ES-I3 (cell line): ENCODE results near the gene RPL3.

ENCODE experiments used
- H3K36me3 ChIP-seq: 2 replicates; pipeline ENCODE4 v1.6.1; 2013; ENCODE audit warnings: mild to moderate bottlenecking, low read length, control low read depth, moderate library complexity; ENCODE audit not compliant: insufficient read depth
- H3K4me1 ChIP-seq: 2 replicates; pipeline ENCODE4 v1.6.1; 2013; ENCODE audit warnings: mild to moderate bottlenecking, control low read depth, low read length; ENCODE audit not compliant: insufficient read depth
- H3K9ac ChIP-seq: 2 replicates; pipeline ENCODE4 v1.6.1; 2013; ENCODE audit warnings: low read depth, mild to moderate bottlenecking, low read length, moderate library complexity
- H3K9me3 ChIP-seq: 2 replicates; pipeline ENCODE4 v1.6.1; 2013; ENCODE audit warnings: mild to moderate bottlenecking, low read length, moderate library complexity; ENCODE audit not compliant: control insufficient read depth, insufficient read depth

The RPL3 gene

GRCh38 chr22:39303358-39303757 is 16.1 kb downstream of the RPL3 start:
- no peak overlapping the region for H3K9ac ChIP-seq
- no peaks in the 10 kb centered on the region for H3K9me3 ChIP-seq
- H3K4me1 ChIP-seq: peaks cover 18% of the 10 kb centered on the region
- no peaks in the 10 kb centered on the region for H3K36me3 ChIP-seq

DNA sequence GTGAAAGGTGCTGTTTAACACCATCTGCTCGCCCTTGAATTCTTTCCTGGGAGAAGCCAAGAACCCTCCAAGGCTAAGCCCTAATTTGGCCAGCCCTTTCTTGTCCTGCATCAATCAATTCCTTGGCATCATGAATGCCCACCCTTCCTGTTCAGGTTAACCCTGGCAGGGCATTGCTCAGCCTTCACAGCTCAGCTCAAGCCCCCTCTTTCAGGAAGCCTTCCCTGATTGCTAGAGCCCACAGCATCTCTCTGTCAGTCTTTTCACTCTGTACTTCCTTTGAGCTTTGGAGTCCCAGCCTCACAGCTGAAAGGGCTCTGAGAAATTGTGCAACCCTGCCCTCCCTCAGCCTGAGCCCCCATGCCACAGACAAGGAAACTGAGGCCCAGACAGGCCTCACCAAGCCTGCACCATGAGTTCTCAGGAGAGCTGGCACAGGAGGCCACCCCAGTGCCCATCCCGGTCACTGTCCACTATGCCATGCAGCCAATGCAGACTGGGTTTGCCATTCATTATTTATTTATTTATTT is 16.9 kb downstream of the RPL3 start:
- H3K9me3 ChIP-seq: no peaks in the 10 kb centered on the region
- peaks cover 24% of the 10 kb centered on the region; the same call in 1 of the 2 replicates for H3K4me1 ChIP-seq
- H3K36me3 ChIP-seq: no peaks in the 10 kb centered on the region
- H3K9ac ChIP-seq: no peak overlapping the region

- H3K9me3 ChIP-seq: no peaks in the 10 kb centered on the region
- no peak overlapping the region for H3K9ac ChIP-seq
- H3K36me3 ChIP-seq: no peaks in the 10 kb centered on the region
- H3K4me1 ChIP-seq: peaks cover 24% of the 10 kb centered on the region; the same call in 1 of the 2 replicates
Measured at GRCh38 chr22:39301926-39302325, 17.5 kb downstream of the RPL3 start.

DNA sequence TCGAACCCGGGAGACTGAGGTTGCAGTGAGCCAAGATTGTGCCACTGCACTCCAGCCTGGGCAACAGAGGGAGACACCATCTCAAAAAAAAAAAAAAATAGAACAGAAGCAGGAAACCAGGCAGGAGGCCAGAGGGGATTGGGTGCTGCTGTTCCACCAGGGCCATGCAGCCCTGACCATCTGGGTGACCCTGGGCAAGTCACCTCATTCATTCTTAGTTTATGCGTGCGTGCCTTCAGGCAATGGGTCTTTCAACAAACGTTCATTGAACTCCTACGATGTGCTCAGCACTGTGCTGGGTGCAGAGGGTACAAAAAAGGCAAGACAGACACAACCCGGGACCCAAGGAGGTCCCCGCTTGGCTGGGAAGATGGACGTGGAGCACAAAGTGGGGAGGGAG is 18.3 kb downstream of the RPL3 start:
- no peak overlapping the region for H3K9ac ChIP-seq
- no peaks in the 10 kb centered on the region for H3K9me3 ChIP-seq
- H3K4me1 ChIP-seq: peaks cover 20% of the 10 kb centered on the region; the same call in 1 of the 2 replicates
- no peaks in the 10 kb centered on the region for H3K36me3 ChIP-seq

DNA sequence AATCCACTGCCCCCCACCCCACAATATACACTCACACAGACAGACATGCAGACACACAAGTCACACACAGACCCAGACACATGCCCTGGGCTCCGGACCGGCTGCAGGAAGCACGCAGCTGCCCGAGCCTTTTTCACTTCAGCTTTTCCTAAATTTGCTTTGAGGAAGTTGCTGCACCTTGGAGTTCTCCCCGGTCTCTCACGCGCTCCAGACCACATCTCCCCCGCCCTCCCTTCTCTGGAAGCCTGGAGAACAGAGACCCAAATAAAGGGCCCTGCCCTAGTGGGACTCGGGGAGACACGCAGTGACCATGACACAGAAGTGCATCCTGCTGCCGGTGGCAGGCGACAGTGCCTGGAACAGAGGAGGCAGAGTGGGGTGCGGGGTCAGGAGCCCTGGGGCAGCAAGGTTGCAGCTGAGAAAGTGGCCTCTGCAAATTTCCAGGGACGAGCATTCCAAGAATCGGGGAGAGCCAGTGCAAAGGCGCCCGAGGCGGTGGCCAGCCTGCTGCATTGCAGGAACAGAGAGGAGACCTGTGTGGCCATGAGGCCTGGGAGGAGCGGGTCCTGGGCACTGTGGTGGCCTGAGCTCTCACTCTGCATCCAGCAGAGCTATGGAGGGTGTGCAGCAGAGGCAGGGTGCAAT is 19.1 kb downstream of the RPL3 start:
- H3K4me1 ChIP-seq: peaks cover 20% of the 10 kb centered on the region; the same call in 1 of the 2 replicates
- no peaks in the 10 kb centered on the region for H3K36me3 ChIP-seq
- H3K9me3 ChIP-seq: no peaks in the 10 kb centered on the region
- H3K9ac ChIP-seq: no peak overlapping the region

DNA sequence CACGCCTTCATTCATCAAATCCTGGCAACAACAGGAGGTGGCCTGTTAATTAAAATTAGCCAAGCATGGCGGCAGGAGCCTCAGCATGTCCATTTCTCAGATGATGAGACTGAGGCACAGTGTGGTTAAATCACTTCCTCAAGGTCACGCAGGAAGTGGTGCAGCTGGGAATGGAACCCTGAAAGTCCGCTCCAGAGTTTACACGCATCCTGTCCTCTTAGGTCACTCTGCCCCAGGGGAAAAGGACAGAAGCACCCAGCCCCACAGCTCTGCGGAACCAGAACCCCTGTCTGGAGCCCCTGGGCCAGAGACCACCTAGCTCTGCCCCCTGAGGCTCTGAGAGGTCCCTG is 19.6 kb downstream of the RPL3 start:
- Histone ChIP-seq H3K4me1 (peaks cover 20% of the 10 kb centered on the region; the same call in 1 of the 2 replicates), H3K36me3 (no peaks in the 10 kb centered on the region), H3K9ac (no peak overlapping the region), H3K9me3 (no peaks in the 10 kb centered on the region)

DNA sequence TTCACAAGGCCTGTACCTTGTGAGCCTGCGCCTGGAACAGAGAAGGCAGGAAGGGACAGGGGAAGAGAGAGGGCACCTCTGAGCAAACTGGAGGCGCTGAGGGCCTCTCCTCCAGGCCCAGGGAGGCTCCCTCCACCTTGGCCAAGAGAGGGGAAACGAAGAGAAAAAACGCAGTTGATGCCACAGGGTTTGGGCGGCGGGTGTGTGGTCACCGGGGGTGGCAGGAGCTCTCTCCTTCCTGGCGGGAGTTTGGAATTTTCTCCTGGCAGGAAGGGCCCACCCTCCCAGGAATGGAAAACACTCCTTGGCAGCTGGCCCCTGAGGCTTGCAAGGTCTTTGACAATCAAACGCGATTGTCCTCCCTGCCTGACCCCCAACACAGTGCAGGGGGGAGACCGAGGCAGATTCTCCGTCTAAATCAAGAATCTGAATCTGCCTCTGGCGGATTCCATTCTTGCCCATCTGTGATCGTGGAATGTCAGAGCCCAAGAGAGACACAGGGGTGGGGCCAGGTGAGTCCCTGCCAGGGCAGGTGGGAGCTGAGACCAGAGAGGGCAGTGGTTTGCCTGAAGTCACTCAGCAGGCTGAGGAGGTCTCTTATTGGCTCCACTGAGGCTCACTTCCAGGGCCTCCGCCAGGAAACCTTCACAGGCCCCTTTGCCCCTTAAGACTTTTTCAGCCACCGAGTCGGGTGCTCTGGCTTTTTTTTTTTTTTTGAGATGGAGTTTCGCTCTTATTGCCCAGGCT is 21.0 kb downstream of the RPL3 start:
- Histone ChIP-seq H3K36me3 (no peaks in the 10 kb centered on the region), H3K9me3 (no peaks in the 10 kb centered on the region), H3K4me1 (peaks cover 20% of the 10 kb centered on the region; the same call in 1 of the 2 replicates), H3K9ac (no peak overlapping the region)

DNA sequence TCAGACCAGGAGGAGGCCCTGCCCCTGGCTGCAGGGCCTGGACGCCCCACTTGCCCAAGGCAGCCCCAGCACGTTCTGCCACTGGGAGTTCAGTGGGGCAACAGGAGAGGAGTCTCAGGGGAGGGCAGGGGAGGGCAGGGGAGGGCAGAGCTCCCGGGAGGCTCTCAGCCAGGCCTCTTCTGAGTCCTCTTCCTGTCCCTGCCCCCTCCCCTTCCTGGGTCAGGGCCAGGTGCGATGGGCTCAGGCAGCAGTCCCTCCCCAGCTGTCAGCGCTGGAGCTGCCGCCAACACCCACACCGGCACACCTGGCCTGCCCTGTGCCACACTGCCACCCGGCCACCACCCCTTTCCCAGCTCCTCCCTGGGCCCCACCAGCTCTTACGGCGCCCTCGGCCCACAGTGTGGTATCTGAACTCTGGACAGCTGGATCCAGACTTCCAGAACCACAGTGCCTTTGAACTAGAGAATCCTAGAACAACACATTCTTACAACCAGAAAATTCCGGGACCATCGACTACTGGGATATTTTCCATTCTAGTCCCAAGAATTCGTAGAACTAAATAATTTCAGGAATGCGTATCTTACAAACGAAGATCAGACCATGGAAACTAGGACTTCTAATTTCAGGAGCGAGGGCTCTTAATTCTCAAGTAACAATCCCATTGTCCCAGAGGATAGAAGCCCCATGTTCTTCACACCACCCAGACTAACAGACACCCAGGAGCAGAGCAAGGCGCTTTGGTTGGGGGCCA is 21.8 kb downstream of the RPL3 start:
- no peaks in the 10 kb centered on the region for H3K9me3 ChIP-seq
- peaks cover 20% of the 10 kb centered on the region; the same call in 1 of the 2 replicates for H3K4me1 ChIP-seq
- no peaks in the 10 kb centered on the region for H3K36me3 ChIP-seq
- H3K9ac ChIP-seq: no peak overlapping the region

GRCh38 chr22:39296981-39297489 is 22.4 kb downstream of the RPL3 start:
- Histone ChIP-seq H3K9ac (no peak overlapping the region), H3K36me3 (no peaks in the 10 kb centered on the region), H3K9me3 (no peaks in the 10 kb centered on the region), H3K4me1 (peaks cover 25% of the 10 kb centered on the region)

DNA sequence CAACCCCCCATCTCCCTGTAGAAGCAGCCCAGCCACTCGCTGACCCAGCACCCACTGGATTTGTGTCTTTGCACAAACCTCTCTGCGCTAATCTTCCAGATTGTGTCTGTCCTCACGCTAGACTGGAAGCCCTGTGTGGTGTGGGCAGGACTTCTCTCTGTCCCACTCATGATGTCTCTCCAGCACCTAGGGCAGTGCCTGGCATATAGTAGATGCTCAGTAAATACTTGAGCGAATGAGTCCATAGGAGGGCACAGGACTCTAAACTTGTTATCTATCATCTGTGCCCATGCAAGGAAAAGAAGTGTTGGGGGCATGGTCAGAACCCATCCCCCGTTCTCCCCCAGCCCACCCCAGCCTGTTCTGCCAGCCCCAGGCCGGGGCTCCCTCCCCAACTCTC is 22.9 kb downstream of the RPL3 start:
- Histone ChIP-seq H3K9ac (no peak overlapping the region), H3K4me1 (peaks cover 25% of the 10 kb centered on the region), H3K9me3 (no peaks in the 10 kb centered on the region), H3K36me3 (no peaks in the 10 kb centered on the region)

DNA sequence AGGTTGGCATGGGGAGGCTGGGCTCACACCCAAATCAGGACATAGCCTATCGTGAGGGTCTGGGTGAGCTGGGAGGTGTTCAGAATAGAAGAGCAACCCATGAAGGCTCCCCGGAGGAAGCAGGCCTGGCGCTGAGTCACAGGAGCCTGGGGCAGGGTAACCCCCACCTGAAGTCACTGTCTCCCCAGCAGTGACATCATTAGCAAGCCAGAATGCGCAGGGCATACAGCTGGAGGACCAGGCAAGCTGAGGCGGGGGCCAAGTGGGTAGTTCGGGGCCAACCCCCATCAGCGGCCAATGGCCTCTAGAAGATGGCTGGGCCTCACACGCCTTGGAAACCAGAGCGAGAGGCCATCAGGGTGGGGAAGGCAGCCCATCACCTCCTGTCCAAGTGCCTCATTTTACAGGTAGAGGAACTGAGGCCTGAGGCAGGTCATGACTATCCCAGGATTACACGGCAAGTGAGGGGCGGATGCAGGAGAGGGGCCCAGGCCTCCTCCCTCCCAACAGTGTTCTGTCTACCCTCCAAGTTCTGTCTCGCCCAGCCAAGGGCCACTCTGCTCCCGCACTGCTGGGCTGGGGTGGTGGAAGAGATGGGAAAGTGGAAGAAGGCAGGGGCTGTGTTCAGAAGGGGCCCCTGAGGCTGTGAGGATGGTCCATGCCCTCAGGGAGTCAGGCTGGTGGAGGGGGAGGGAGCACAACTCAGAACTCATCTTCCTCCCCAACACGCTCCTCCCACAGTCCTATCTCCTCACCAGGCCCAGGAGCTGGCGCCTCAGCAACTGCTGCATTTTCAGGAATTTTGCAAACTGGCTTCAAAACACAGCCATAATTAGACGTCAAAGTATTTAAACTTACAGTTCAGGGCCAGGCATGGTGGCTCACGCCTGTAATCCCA is 24.6 kb downstream of the RPL3 start:
- Histone ChIP-seq H3K9me3 (no peaks in the 10 kb centered on the region), H3K36me3 (no peaks in the 10 kb centered on the region), H3K9ac (no peak overlapping the region), H3K4me1 (peaks cover 26% of the 10 kb centered on the region)

- no peaks in the 10 kb centered on the region for H3K9me3 ChIP-seq
- H3K9ac ChIP-seq: no peak overlapping the region
- H3K4me1 ChIP-seq: peaks cover 28% of the 10 kb centered on the region
- no peaks in the 10 kb centered on the region for H3K36me3 ChIP-seq
Measured at GRCh38 chr22:39293766-39294368, 25.6 kb downstream of the RPL3 start.

DNA sequence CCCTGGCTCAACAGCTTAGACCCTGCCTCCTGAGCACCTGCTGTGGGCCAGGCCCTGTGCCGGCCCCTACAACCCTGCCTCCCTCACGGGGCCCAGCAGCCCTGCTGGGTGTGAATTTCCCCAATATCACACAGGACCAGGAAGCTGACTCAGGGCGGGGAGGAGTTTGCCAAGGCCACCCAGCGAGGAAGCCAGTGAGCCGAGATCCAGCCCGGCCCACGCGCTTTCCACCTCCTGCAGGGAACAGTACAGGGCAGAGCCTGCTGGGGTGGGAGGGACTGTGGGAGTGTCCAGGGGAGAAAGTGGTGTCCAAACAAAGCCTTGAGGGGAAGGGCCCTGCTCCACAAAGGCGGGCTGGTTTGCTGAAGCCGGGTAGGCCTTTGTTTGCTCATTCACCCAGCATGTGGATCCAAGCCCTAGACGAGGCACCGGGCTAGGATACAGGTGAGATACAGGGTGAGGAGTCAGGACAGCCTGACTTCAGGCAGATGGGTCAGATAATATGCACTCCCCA is 26.8 kb downstream of the RPL3 start:
- no peaks in the 10 kb centered on the region for H3K9me3 ChIP-seq
- peaks cover 17% of the 10 kb centered on the region for H3K4me1 ChIP-seq
- no peak overlapping the region for H3K9ac ChIP-seq
- no peaks in the 10 kb centered on the region for H3K36me3 ChIP-seq
